GM18502 (cell line): ENCODE results near the gene HIBADH.

Source experiments
- ATAC-seq: cut with Tn5 transposase; IDR thresholded peaks from one replicate; pipeline ENCODE4 v1.9.1; 2021; ENCODE audit warnings: mild to moderate bottlenecking; ENCODE audit not compliant: unreplicated experiment, poor library complexity

The HIBADH gene

GRCh38 chr7:27560706-27561235 lies 101.9 kb downstream of the HIBADH start:
- no peak for ATAC-seq

- ATAC-seq: no peak
Measured at GRCh38 chr7:27555670-27556069, 107.0 kb downstream of the HIBADH start.

- no peak for ATAC-seq
Measured at GRCh38 chr7:27554826-27555225, 107.9 kb downstream of the HIBADH start.

GRCh38 chr7:27553273-27553672 lies 109.4 kb downstream of the HIBADH start:
- no peak for ATAC-seq

GRCh38 chr7:27551803-27552400 lies 110.8 kb downstream of the HIBADH start:
- ATAC-seq: no peak

- no peak for ATAC-seq
Measured at GRCh38 chr7:27549606-27550005, 113.1 kb downstream of the HIBADH start.

GRCh38 chr7:27548304-27548703 lies 114.4 kb downstream of the HIBADH start:
- ATAC-seq: no peak

GRCh38 chr7:27547401-27547800 lies 115.3 kb downstream of the HIBADH start:
- ATAC-seq: no peak

- ATAC-seq: no peak
Measured at GRCh38 chr7:27546610-27547009, 116.1 kb downstream of the HIBADH start.

- ATAC-seq: no peak
Measured at GRCh38 chr7:27535795-27536194, 126.9 kb downstream of the HIBADH start.

GRCh38 chr7:27533652-27534081 lies 129.0 kb downstream of the HIBADH start:
- no peak for ATAC-seq

- no peak for ATAC-seq
Measured at GRCh38 chr7:27532314-27532713, 130.4 kb downstream of the HIBADH start.

GRCh38 chr7:27527348-27527714 lies 135.4 kb downstream of the HIBADH start:
- ATAC-seq: no peak

GRCh38 chr7:27526611-27527347 lies 135.9 kb downstream of the HIBADH start:
- ATAC-seq: no peak

GRCh38 chr7:27526131-27526530 lies 136.6 kb downstream of the HIBADH start:
- no peak for ATAC-seq

- no peak for ATAC-seq
Measured at GRCh38 chr7:27523321-27523720, 139.4 kb downstream of the HIBADH start.

- no peak for ATAC-seq
Measured at GRCh38 chr7:27522566-27522965, 140.1 kb downstream of the HIBADH start.

- ATAC-seq: no peak
Measured at GRCh38 chr7:27520815-27521790, 141.6 kb downstream of the HIBADH start.

- no peak for ATAC-seq
Measured at GRCh38 chr7:27519793-27520469, 142.8 kb downstream of the HIBADH start.
